Head of caudate nucleus (tissue), 42 donors: Measurements from ENCODE around the gene DUT.

Experiments used
- DNase-seq, 42 donors: peaks; one replicate each; pipeline versions ENCODE4 v3.0.0 to v3.0.0-alpha.2; 2020 to 2021; ENCODE audit warnings: mixed read lengths in 7 of 42
- intact Hi-C: fragments of 100-400 bp; cut with DNase I; formaldehyde crosslinking; loops from one replicate; pipeline ENCODE4 v1.15.0; 2022

DUT gene

GRCh38 chr15:48330855-48331795 is at the start of gene DUT:
Gene DUT, plus strand, starts transcription at chr15:48331429. Its CDS starts 87 bp downstream, at chr15:48331516.
- DNase-seq, result peak; percentile 64 to 95 (median 90)
- intact Hi-C loops, result loop anchor here (10.0 kb wide), 1 partner anchor 616 kb away; the partner anchor contains the start of gene SEMA6D

GRCh38 chr15:48281674-48282073 is 49.6 kb upstream of the DUT start:
- intact Hi-C loops, result no loop called here
- no peak for DNase-seq

GRCh38 chr15:48282216-48282615 is 49.0 kb upstream of the DUT start:
- DNase-seq, result peak in 1 of 42 donors; percentile 6
- intact Hi-C loops, result no loop called here

- DNase-seq, result no peak
- intact Hi-C loops, result no loop called here
Measured at GRCh38 chr15:48283396-48284145, 47.7 kb upstream of the DUT start.

GRCh38 chr15:48285329-48286214 is 45.7 kb upstream of the DUT start:
- intact Hi-C loops, result no loop called here
- DNase-seq, result peak in 33 of 42 donors; percentile 15 to 85 (median 47)

- DNase-seq, result no peak
- intact Hi-C loops, result no loop called here
Measured at GRCh38 chr15:48289628-48290027, 41.6 kb upstream of the DUT start.

- no peak for DNase-seq
- intact Hi-C loops, result no loop called here
Measured at GRCh38 chr15:48292458-48292857, 38.8 kb upstream of the DUT start.

GRCh38 chr15:48297668-48298067 is 33.6 kb upstream of the DUT start:
- DNase-seq, result no peak
- intact Hi-C loops, result no loop called here

- intact Hi-C loops, result no loop called here
- no peak for DNase-seq
Measured at GRCh38 chr15:48298914-48299313, 32.3 kb upstream of the DUT start.

- DNase-seq, result no peak
- intact Hi-C loops, result no loop called here
Measured at GRCh38 chr15:48300038-48300437, 31.2 kb upstream of the DUT start.

- intact Hi-C loops, result no loop called here
- no peak for DNase-seq
Measured at GRCh38 chr15:48304398-48304797, 26.8 kb upstream of the DUT start.

GRCh38 chr15:48306639-48307038 is 24.6 kb upstream of the DUT start:
- intact Hi-C loops, result no loop called here
- DNase-seq, result no peak

- no peak for DNase-seq
- intact Hi-C loops, result no loop called here
Measured at GRCh38 chr15:48307586-48307985, 23.6 kb upstream of the DUT start.

- intact Hi-C loops, result no loop called here
- DNase-seq, result no peak
Measured at GRCh38 chr15:48309740-48310139, 21.5 kb upstream of the DUT start.

- intact Hi-C loops, result no loop called here
- no peak for DNase-seq
Measured at GRCh38 chr15:48313216-48313615, 18.0 kb upstream of the DUT start.

- intact Hi-C loops, result no loop called here
- no peak for DNase-seq
Measured at GRCh38 chr15:48315041-48315440, 16.2 kb upstream of the DUT start.

- intact Hi-C loops, result no loop called here
- DNase-seq, result no peak
Measured at GRCh38 chr15:48317221-48317620, 14.0 kb upstream of the DUT start.

- intact Hi-C loops, result no loop called here
Measured at GRCh38 chr15:48318131-48318530, 13.1 kb upstream of the DUT start.

GRCh38 chr15:48323294-48323693 is 7.9 kb upstream of the DUT start:
- intact Hi-C loops, result no loop called here
- no peak for DNase-seq

More at GRCh38 chr15:48318131-48318530, 13.1 kb upstream of the DUT start:
- DNase-seq, result no peak
